ENCODE results near the gene RASSF5. TPM values are rescaled to one million over a fixed set of nuclear protein-coding genes. Genes with fewer than 3 reads are reported as not detected.

Gene RASSF5
- total and polyA plus RNA-seq, 2 donors (not counting 1 experiment from before 2014, with no cell fraction given) = 69.7 to 146 TPM

DNA sequence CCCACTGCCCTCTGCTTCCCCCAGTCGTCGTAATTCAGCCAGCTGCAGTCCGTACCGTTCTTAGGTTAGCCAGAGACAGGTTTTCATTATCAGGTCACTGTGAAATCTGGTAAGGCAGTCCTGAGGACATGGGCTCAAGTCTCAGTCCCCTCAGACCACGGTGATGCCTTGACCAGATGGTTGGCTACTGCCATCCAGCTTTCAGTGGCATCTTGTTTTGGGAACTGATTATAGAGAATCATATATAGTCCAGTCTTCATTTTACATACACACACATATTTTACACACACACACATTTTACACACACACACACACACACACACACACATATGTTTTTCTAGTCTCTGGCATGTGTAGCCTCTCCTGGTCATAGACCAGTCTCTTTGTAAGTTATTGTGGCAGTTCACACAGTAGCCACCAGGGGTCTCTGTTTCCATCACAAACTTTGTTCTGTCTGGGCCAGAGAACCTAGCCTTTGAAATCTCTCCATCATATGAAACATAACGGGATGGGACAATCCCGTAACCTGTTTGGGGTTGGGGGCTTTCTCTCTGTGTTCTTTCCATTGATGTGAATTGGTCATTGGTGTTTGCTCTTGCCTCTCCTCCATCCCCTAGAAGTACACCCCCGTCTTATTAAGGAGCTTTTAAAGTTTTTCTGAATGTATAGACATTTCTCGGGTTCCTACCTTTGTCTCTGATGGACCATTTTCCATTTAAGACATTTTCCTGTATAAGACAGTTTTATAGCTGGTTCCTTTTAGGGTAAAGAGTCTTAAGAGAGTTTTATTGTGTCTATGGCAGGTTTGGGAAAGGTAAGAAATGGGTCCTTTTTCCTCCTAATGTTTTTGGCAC, 45.5 kb upstream of the RASSF5 start:
- WGBS (ENCODE audit: insufficient coverage) = 69% methylated on average over 4 of the region's 9 CpGs
- H3K4me3 Mint-ChIP-seq = no peak overlapping the region
- Histone ChIP-seq H3K27ac (ENCODE audit: low read length in 2 of 2) (no peak overlapping the region), H3K4me2 (replicated peaks; ENCODE audit: low read depth, low read length, poor library complexity, severe bottlenecking) (no peak overlapping the region), H3K27me3 (replicated peaks in 1 of 4; ENCODE audit: control extremely low read depth in 1 of 4, control insufficient read depth in 3 of 4, insufficient read depth in 4 of 4, low read length in 3 of 4) (no peaks in the 10 kb centered on the region), H3K79me2 (ENCODE audit: control insufficient read depth, insufficient read depth, low read length) (no peaks in the 10 kb centered on the region), H3K9ac (ENCODE audit: low read length) (no peak overlapping the region), H3K9me3 (ENCODE audit: control extremely low read depth in 1 of 3, control insufficient read depth in 2 of 3, insufficient read depth in 1 of 3, low read length in 2 of 3) (no peaks in the 10 kb centered on the region), H2AFZ (ENCODE audit: insufficient read depth, low read depth, low read length, poor library complexity, severe bottlenecking) (no peak overlapping the region), H3K4me3 (ENCODE audit: control extremely low read depth in 1 of 5, extremely low read depth in 1 of 5, insufficient read depth in 1 of 5, low read depth in 2 of 5, low read length in 4 of 5) (no peak overlapping the region), H3K36me3 (replicated peaks in 1 of 2; ENCODE audit: control extremely low read depth in 1 of 2, control insufficient read depth in 1 of 2, extremely low read depth in 1 of 2, insufficient read depth in 2 of 2, low read length in 1 of 2) (peaks cover 0 to 11% of the 10 kb centered on the region in 2 experiments), H4K20me1 (ENCODE audit: control insufficient read depth, insufficient read depth, low read length, poor library complexity, severe bottlenecking) (no peaks in the 10 kb centered on the region), H3K4me1 (ENCODE audit: control insufficient read depth in 2 of 2, insufficient read depth in 2 of 2, low read length in 2 of 2) (peaks cover 12% of the 10 kb centered on the region in 2 donors)
- intact Hi-C loops (cut with micrococcal nuclease) = loop anchor here (1.0 kb wide), 1 partner anchor 17 kb away; no protein-coding TSS in a partner anchor
- no peaks in the 10 kb centered on the region for H3K27me3 Mint-ChIP-seq
- TF ChIP-seq EZH2 (IDR thresholded peaks at IDR 0.05; ENCODE audit: borderline replicate concordance, insufficient read depth, low read depth, low read length, poor library complexity, severe bottlenecking) = no peak
- TF ChIP-seq, protein P1, sequence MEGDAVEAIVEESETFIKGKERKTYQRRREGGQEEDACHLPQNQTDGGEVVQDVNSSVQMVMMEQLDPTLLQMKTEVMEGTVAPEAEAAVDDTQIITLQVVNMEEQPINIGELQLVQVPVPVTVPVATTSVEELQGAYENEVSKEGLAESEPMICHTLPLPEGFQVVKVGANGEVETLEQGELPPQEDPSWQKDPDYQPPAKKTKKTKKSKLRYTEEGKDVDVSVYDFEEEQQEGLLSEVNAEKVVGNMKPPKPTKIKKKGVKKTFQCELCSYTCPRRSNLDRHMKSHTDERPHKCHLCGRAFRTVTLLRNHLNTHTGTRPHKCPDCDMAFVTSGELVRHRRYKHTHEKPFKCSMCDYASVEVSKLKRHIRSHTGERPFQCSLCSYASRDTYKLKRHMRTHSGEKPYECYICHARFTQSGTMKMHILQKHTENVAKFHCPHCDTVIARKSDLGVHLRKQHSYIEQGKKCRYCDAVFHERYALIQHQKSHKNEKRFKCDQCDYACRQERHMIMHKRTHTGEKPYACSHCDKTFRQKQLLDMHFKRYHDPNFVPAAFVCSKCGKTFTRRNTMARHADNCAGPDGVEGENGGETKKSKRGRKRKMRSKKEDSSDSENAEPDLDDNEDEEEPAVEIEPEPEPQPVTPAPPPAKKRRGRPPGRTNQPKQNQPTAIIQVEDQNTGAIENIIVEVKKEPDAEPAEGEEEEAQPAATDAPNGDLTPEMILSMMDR (IDR thresholded peaks at IDR 0.05) = peak; percentile 84
- peaks cover 10% of the 10 kb centered on the region for H3K4me1 Mint-ChIP-seq
- peak; percentile 94 for ATAC-seq (ENCODE audit: low read depth)
- H3K9me3 Mint-ChIP-seq (ENCODE audit: insufficient read depth) = no peaks in the 10 kb centered on the region
- DNase-seq = peak; percentile 78
- CTCF ChIA-PET = interaction anchor here (0.8 to 7.9 kb wide), 20 partner anchors 9 to 521 kb away, joined by 3 to 79 read pairs (median 5); partner anchors contain the start of genes IKBKE and RASSF5
- H3K27ac Mint-ChIP-seq = no peak overlapping the region
- POLR2A ChIA-PET = interaction anchor here (0.8 kb wide), 1 partner anchor 10 kb away, joined by 3 read pairs; no protein-coding TSS in a partner anchor

DNA sequence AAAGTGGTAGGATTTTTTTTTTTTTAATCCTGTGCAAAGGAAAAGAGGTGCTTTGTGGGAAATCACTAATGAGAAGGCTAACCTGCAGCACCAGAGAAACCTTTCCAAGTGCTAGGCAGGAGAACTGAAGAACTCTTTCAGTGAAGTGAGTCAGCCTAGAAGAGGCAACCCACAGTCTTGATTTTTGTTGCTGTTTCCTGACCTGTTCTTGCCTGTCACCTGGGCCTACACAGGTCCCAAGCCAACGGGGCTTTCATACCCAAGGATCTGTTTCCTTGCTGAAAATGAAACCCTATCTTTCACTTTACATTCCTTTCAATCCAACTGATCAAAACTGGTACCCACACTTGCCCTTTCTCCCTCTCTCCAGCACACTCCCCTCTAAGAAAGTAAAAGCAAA, 44.2 kb upstream of the RASSF5 start:
- Mint-ChIP-seq H3K9me3 (ENCODE audit: insufficient read depth) (no peaks in the 10 kb centered on the region), H3K4me3 (no peak overlapping the region), H3K4me1 (peaks cover 23% of the 10 kb centered on the region), H3K27me3 (no peaks in the 10 kb centered on the region), H3K27ac (no peak overlapping the region)
- H4K20me1 ChIP-seq (ENCODE audit: control insufficient read depth, insufficient read depth, low read length, poor library complexity, severe bottlenecking) = no peaks in the 10 kb centered on the region
- H3K27me3 ChIP-seq (replicated peaks in 1 of 4; ENCODE audit: control extremely low read depth in 1 of 4, control insufficient read depth in 3 of 4, insufficient read depth in 4 of 4, low read length in 3 of 4) = no peaks in the 10 kb centered on the region
- POLR2A ChIA-PET = no interaction called here
- no peaks in the 10 kb centered on the region for H3K9me3 ChIP-seq (ENCODE audit: control extremely low read depth in 1 of 3, control insufficient read depth in 2 of 3, insufficient read depth in 1 of 3, low read length in 2 of 3)
- ATAC-seq (ENCODE audit: low read depth) (no peak), DNase-seq (no peak)
- CTCF ChIA-PET = interaction anchor here (1.3 to 7.9 kb wide), 4 partner anchors 10 to 120 kb away, joined by 3 to 79 read pairs (median 12); no protein-coding TSS in a partner anchor
- H3K4me3 ChIP-seq (ENCODE audit: control extremely low read depth in 1 of 5, extremely low read depth in 1 of 5, insufficient read depth in 1 of 5, low read depth in 2 of 5, low read length in 4 of 5) = no peak overlapping the region
- no peak overlapping the region for H2AFZ ChIP-seq (ENCODE audit: insufficient read depth, low read depth, low read length, poor library complexity, severe bottlenecking)
- WGBS (ENCODE audit: insufficient coverage) = 89% methylated on average over 1 of the region's 1 CpG
- H3K79me2 ChIP-seq (ENCODE audit: control insufficient read depth, insufficient read depth, low read length) = no peaks in the 10 kb centered on the region
- peaks cover 0 to 2% of the 10 kb centered on the region in 2 experiments for H3K36me3 ChIP-seq (replicated peaks in 1 of 2; ENCODE audit: control extremely low read depth in 1 of 2, control insufficient read depth in 1 of 2, extremely low read depth in 1 of 2, insufficient read depth in 2 of 2, low read length in 1 of 2)
- TF ChIP-seq EZH2 (IDR thresholded peaks at IDR 0.05; ENCODE audit: borderline replicate concordance, insufficient read depth, low read depth, low read length, poor library complexity, severe bottlenecking) = no peak
- TF ChIP-seq, protein P1 (IDR thresholded peaks at IDR 0.05) = no peak
- no peak overlapping the region for H3K4me2 ChIP-seq (replicated peaks; ENCODE audit: low read depth, low read length, poor library complexity, severe bottlenecking)
- H3K4me1 ChIP-seq (ENCODE audit: control insufficient read depth in 2 of 2, insufficient read depth in 2 of 2, low read length in 2 of 2) = peaks cover 24 to 26% of the 10 kb centered on the region in 2 donors
- no peak overlapping the region for H3K27ac ChIP-seq (ENCODE audit: low read length in 2 of 2)
- intact Hi-C loops (cut with micrococcal nuclease) = no loop called here
- H3K9ac ChIP-seq (ENCODE audit: low read length) = no peak overlapping the region

Data from B cell (primary cell).